22Rv1 (cell line): ENCODE measurements around the gene GLTP.

Experiments
- H3K27ac ChIP-seq: fragments of 450-650 bp; 2 replicates; pipeline ENCODE4 v1.5.1; 2017
- ZFX ChIP-seq: fragments of 450-650 bp; IDR thresholded peaks from 2 replicates; pipeline ENCODE4 v1.6.1; 2017; ENCODE audit warnings: antibody characterized with exemption, borderline replicate concordance
- TF ChIP-seq, protein P1 (sequence below): fragments of 450-650 bp; IDR thresholded peaks from 2 replicates; pipeline ENCODE4 v1.5.1; 2017; ENCODE audit warnings: mild to moderate bottlenecking

The GLTP gene

DNA sequence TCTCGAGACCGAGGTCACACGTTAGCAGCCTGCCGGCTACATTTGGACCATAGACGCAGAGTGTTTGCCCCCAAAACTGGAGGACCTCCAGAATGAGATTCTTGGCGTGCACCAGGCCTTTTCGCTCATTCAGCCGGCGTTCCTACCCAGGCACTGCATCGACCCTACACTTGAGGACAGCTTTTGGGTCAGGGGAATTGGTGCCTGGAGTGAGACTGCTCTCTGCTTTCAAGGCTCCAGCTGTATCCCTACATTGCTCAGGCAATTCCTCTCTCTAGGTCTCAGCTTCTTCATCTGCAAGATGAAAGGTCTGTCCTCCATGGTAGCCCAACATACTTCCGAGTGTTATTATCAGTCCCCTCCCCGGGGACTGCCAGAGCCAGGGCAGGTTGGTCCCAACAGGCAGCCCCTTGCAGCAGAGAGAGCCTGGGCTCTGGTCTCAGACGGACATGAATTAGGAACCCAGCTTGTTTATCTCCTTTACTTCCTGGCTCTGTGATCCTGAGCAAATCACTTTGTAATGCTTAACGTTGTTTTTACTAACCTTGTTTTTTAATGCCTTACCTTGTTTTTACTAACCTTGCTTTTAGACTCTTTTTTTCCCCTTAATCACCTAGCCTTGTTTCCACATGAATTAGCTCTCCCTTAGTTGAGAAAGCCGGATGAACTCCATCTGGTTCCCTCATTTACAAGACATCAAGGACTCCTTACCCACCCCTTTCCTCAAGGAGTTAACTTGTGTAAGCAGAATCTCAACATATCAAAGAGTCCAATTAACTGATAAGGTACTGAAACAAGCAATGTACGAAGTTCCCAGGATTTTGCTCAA is 20.6 kb upstream of the GLTP start:
- TF ChIP-seq ZFX: no peak
- TF ChIP-seq, protein P1, sequence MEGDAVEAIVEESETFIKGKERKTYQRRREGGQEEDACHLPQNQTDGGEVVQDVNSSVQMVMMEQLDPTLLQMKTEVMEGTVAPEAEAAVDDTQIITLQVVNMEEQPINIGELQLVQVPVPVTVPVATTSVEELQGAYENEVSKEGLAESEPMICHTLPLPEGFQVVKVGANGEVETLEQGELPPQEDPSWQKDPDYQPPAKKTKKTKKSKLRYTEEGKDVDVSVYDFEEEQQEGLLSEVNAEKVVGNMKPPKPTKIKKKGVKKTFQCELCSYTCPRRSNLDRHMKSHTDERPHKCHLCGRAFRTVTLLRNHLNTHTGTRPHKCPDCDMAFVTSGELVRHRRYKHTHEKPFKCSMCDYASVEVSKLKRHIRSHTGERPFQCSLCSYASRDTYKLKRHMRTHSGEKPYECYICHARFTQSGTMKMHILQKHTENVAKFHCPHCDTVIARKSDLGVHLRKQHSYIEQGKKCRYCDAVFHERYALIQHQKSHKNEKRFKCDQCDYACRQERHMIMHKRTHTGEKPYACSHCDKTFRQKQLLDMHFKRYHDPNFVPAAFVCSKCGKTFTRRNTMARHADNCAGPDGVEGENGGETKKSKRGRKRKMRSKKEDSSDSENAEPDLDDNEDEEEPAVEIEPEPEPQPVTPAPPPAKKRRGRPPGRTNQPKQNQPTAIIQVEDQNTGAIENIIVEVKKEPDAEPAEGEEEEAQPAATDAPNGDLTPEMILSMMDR: no peak
- H3K27ac ChIP-seq: peak overlapping the region; percentile 73

DNA sequence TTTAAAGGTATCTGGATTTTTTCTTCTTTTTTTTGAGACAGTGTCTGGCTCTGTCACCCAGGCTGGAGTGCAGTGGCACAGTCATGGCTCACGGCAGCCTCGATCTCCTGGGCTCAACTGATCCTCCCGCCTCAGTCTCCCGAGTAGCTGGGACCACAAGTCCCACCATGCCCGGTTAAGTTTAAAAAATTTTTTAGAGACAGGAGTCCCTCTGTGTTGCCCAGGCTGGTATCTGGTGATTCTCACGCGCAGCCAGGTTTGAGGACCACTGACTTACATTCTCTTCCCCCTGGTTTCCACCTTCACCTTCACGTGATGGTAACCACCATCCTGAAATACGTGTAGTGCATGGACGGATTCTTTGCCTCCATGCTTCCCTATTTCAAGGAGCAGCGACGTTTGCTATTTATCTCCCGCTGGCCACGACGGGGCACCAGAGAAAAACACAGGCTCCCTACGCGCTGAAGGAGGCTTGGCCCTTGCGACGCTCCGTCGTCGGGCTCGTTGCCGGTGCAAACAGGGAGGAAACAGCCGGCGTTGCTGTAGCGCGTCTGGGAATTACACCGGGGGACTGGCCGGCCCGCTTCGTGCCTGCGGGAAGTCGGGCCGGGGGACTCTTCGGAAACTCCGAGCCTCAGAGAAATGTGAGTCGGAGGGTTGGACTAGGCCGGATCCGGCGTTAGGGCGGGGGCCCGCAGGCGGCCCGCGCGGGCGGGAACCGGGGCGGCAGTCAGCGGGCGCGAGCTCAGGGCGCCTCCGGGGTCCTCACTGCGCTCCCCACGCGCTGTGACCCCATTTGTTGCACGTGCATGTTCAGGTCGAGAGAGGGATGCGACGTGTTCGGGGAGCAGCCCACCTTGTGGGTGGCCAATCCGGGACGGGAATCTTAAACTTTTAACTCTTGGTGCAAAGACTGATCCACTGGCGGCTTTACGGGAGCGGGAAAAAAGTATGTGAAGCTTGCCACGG is 19.7 kb upstream of the GLTP start, which contains the start of gene TCHP:
Gene TCHP (plus strand): TSS at position 492 of the 969 bp plus-strand sequence. CDS start 2,753 bp downstream, outside the sequence.
- TF ChIP-seq, protein P1: peak; percentile 77
- no peak for TF ChIP-seq ZFX

DNA sequence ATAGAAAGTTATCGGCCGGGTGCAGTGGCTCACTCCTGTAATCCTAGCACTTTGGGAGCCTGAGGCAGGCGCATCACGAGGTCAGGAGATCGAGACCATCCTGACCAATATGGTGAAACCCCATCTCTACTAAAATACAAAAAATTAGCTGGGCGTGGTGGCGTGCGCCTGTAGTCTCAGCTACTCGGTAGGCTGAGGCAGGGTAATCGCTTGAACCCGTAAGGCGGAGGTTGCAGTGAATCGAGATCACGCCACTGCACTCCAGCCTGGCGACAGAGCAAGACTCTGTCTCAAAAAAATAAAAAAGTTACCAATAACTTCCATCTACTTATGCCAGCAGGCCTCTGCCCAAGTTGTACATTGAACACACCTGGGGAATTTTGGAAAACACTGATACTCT is 19.0 kb upstream of the GLTP start:
- peak overlapping the region; percentile 73 for H3K27ac ChIP-seq

More for the DNA sequence above, 19.7 kb upstream of the GLTP start, which contains the start of gene TCHP:
- peak within 1 kb of the TSS; percentile 73 for H3K27ac ChIP-seq

DNA sequence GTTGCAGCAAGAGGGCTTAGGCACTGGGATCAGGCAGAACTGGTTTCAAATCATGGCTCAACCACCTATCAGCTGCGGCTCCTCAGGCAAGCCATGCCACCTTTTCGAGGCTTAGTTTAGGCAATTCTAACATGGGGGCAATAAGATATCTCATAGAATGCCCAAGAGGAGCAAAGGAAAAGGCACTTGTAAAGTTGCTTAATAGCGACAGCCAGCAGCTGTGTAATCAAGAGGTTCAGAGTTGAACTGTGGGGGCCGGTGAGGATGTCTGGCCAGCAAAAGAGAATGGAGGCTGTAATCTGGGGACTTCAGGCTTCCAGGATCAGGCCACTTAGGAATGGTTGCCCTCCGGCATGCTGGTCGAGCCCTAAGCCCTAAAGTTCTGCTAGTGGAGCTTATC is 16.7 kb upstream of the GLTP start:
- H3K27ac ChIP-seq: no peak overlapping the region
- TF ChIP-seq ZFX: no peak
- TF ChIP-seq, protein P1: no peak

- TF ChIP-seq, protein P1: no peak
- TF ChIP-seq ZFX: no peak
- H3K27ac ChIP-seq: no peak overlapping the region
Measured at GRCh38 chr12:109896188-109896587, 15.8 kb upstream of the GLTP start.

DNA sequence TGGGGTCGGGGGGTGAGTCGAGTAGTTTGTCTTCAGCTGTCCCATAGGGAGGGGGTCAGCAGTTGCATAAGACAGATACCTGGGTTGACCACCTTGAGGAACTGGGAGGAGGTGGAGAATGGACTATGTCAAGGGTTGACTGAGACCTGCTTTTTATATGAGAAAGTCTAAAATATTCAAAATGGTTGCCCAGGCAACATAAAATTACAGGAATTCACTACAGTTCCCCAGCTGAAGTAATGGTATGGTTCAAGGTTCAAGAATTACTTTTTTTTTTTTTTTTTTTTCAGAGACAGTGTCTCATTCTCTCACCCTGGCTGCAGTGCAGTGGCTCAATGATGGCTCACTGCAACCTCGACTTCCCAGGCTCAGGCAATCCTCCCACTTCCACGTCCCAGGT is 14.6 kb upstream of the GLTP start:
- no peak overlapping the region for H3K27ac ChIP-seq
- TF ChIP-seq, protein P1: no peak
- no peak for TF ChIP-seq ZFX

GRCh38 chr12:109893261-109893995 is 13.1 kb upstream of the GLTP start:
- TF ChIP-seq, protein P1: no peak
- TF ChIP-seq ZFX: no peak
- H3K27ac ChIP-seq: no peak overlapping the region
